Activated CD4-positive, alpha-beta T cell treated with anti-CD3 and anti-CD28 coated beads, Interleukin-2, amount 50 U/mL, for 24 hours (primary cell): ENCODE results near the gene ABCG2.
A peak's percentile ranks its signal among the peaks of the same experiment; 100 is the strongest.

Source experiments
- DNase-seq, 2 donors: peaks; one replicate each; pipeline ENCODE4 v3.0.0-alpha.2; 2020; ENCODE audit warnings: low read depth in 1 of 2, low spot score in 1 of 2

The ABCG2 gene

DNA sequence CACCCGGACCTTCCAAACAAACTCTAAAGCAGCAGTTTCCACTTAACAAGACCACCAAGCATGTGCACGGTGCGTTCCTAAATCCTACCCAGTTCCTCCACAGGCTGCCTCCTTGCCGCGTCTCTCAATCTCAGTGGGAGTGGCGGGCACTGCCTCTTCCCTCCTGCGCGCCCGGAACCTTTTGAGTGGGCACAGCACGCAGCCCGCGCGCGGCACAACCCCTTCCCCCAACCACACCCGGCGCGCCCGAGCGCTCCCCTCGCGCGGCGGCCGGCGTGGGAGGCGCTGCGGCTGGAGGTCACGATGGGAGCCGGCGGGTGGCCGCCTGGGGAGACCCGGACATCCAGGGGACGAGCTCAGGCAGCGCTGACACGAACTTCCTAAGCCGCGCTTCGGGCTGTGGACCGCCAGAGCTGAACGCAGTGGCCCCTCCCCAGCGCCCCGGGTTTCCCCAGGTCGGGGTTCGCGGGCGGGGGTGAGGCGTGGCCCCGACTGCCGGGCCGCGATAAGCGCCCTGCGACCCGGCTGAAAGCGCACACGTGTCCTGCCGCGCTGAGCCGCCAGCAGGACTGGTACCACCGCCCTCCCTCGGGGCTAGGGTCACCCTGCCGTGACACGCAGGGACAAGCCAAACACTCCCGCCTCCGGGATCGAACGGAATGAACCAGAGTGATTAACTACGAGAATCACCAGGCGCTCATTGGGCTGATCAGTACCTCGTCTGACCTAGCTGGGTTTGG lies at the start of gene ABCG2:
Gene ABCG2, minus strand, starts transcription at position 151 of the 740 bp plus-strand sequence. CDS start 18,644 bp downstream, outside the sequence.
- DNase-seq = peak; percentile 8 to 18

DNA sequence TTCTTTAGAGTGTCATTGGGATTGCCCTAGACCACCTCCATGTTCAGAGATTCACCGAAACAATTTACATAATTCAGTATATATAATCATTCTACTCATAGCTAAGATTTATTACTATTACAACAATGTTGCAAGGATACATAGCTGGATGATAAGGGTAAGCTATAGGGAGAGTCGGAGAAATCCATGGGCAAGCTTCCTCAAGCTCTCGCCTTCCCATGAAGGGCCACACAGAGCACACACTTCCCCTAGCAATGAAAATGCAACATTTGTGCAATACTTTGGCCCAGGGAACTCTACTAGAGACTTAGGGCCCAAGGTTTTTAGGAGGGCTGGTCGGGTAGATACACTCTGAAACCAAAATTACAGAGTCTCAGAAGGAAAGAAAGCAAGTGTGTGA lies 49.7 kb upstream of the ABCG2 start:
- DNase-seq = no peak

DNA sequence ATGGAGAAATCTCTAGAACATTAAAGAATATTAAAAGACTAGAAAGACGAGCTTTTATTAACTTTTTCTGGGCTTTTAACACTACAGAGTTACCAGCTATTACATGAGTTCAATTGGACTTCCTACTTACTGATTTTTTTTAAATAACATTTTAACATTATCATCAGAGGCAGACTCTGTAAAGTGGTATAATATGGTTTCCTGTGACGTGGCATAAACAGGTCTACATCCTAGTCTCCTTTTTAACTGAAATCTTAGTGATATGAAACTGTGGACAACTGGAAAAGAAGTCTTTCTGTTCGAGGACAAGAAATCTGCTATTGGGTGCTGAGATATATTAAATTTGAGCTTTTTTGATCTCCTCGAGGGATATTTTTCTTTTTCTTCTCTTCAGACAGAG lies 48.7 kb upstream of the ABCG2 start:
- DNase-seq = no peak

DNA sequence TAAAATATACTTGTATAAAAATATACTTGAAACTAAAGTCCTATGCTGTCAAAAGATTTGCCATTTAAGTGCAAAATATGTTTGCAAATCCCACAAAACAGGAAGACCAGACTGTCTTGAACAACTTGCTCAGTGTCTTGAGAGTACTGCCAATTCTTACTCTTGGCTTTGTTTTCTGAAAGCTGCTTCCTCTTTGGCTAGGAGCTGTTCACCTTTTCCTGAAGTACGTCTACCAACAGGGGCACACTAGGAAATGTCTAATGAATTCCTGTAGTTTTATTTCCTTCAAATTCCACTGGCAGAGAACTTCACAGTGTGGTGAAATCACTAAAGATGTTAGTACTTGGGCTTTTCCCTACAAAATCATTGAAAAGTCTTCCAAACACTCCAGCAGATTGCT lies 46.4 kb upstream of the ABCG2 start:
- no peak for DNase-seq

DNA sequence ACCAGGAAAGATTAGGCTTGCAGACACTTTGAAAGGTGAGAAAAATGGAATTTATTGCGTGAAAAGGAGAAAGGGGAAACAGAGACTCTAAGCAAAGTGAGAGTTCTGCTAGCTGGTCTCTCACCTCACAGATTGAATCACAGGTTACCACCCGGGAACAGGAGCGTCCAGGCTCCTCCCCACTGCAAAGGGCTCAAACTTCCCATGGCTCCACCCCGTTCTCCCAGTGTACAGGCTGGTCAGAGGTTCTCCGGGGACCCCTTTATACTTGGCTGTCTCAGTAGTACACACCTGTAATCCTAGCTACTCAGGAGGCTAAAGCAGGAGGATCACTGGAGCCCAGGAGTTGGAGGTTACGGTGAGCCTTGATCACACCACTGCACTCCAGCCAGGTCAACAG lies 44.0 kb upstream of the ABCG2 start:
- DNase-seq = no peak

DNA sequence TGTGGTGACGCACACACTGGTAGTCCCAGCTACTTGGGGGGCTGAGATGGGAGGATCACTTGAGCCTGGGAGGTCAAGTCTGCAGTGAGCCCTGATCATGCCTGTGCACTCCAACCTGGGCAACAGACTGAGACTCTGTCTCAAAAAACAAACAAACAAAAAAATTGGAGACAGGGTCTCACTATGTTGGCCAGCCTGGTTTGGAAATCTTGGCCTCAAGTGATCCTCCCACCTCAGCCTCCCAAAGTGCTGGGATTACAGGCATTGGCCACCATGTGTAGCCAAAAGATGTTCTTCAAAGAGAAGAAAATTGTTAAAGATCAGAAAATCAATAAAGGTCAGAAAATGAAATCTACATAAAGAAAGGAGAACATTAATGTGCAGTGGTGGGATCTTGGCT lies 41.7 kb upstream of the ABCG2 start:
- DNase-seq = no peak

DNA sequence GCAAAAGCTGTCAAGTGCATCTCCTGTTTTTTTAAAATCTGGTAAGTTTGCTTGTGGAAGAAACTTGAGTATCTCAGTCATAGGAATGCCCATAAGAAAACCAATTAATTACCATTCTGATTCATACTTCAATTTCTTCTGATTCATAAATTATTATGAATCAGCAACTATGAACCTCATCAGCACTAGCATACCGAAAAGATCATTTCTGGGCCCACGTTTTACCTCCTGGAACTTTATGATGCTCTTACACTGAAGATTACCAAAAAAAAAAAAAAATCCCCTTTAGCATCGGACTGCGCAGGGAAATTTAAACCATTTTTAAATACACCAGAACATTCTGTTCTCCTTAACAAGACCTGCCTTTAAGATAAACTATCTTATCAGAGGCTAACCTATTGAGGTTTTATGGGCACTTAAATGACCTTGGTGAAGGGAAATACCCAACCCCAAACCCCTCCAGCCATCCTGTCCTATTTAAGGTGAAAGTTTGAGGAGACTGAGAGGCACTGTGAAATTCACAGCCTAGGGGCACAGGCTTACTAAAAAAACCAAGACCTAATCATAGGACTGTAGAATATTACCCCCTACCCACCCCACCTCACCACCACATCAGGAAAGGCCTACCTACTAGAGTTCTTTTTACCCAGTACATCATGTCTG lies 38.2 kb upstream of the ABCG2 start:
- no peak for DNase-seq

DNA sequence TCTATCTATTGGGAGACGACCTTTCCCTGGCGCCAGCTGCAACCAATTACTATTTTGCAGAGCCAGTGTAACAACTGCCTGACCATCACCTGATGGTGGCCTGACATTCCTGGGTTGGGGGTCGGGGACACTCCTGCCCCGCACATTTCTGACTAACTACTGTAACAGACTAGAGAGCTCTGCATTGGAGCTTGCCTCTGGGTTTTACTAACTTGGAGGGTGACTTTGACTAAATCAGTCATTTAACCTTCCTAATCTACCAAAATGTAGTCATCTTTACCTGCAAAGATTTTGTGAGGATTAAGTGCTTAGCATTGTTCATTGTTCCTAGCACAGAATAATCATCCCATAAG lies 37.5 kb upstream of the ABCG2 start:
- no peak for DNase-seq

DNA sequence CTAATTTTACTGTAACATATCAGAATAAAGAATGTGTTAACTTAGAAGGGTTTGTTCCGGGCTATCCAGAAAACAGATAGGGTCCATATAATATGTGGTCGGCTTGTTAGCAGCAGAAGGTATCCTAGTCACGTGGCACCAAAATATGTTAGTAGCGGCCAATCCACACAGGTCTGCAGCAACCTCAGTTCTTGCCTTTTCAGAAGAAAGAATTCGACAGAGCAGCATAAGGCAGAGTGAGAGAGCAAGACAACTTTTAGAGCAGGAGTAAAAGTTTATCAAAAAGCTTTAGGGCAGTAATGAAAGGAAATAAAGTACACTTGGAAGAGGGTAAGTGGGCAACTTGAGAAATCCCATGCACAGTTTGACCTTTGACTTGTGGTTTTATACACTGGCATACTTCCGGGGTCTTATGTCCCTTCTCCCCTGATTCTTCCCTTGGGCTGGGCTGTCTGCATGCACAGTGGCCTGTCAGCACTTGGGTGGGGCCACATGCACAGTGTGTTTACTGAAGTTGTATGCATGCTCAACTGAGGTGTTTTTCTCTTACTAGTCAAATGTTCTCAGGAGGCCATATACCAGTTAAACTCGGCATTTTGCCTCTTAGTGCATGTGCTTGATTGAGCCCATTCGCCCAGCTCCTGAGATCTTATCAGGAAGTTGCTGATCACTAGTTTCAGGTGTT lies 37.0 kb upstream of the ABCG2 start:
- no peak for DNase-seq

DNA sequence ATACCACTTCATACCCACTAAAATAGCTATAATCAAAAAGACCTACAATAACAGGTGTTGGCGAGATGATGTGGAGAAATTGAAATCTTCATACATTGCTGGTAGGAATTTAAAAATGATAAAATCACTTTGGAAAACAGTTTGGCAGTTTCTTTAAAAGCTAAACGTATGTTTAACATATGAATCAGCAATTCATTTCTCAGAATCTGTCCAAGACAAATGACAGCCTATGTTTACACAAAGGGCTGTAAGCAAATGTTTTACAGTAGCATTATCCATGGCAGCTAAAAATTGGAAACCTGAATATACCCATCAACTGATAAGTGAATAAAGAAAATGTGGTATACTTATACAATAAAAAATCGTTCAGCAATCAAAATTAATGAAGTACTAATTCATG lies 33.0 kb upstream of the ABCG2 start:
- DNase-seq = no peak

DNA sequence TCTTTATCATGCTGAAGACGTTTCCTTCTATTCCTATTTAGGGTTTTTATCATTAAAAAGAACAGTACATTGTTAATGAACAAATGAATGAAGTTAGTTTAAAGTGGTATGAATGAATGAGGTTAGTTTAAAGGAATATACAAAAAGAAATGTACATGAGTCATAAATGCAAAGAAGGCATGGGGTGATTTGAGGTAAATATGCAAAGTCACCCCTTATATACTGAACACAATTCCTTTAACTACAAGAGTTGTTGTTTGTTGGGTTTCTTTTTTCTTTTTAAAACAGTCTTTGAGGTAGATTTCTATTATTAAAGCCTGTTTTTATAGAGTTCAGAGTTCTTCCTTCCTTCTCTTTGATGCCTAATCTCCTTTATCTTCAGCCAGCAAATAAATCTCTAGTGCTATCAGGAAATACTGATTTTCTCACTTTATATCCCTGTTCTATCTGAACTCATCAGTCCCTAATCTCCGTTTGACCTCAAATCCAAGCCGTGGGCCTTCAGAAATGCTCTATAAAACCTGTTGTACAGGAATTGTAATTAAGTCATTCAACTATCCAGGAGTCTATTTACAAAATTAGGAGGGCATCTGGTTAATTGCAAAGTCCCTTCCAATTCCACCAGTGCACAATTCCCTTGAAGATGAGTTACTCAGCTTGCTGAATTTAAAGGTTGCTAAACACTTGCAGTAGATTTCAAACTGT lies 31.6 kb upstream of the ABCG2 start:
- DNase-seq = no peak

DNA sequence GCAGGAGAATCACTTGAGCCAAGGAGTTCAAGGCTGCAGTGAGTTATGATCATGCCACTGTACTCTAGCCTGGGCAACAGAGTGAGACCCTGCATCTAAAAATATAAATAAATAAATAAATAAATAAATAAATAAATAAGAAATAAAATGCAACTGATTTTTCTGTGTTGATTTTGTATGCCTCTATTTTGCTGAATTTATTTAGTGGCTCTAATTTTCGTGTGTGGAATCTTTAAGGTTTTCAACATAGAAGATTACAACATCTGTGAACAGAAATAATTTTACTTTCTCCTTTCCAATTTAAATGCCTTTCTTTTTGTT lies 30.9 kb upstream of the ABCG2 start:
- no peak for DNase-seq

DNA sequence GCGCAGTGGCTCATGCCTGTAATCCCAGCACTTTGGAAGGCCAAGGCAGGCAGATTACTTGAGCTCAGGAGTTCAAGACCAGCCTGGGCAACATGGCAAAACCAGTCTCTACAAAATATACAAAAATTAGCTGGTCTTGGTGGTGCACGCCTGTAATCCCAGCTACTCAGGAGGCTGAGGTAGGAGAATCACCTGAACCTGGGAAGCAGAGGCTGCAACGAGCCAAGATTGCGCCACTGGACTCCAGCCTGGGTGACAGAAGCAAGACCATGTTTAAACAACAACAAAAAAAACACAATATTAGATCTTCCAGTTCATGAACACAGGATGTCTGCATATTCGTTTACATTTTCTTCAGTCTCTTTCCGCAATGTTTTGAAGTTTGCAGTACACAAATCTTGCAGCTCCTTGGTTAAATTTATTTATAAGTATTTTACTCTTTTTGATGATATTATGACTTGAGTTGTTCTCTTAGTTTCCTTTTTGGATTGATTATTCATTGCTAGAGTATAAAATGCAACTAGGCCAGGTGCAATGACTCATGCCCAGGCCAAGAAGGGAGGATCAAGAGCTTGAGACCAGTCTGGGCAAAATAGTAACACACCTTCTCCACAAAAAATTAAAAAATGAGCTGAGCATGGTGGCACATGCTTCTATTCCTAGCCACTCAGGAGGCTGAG lies 30.4 kb upstream of the ABCG2 start:
- no peak for DNase-seq

DNA sequence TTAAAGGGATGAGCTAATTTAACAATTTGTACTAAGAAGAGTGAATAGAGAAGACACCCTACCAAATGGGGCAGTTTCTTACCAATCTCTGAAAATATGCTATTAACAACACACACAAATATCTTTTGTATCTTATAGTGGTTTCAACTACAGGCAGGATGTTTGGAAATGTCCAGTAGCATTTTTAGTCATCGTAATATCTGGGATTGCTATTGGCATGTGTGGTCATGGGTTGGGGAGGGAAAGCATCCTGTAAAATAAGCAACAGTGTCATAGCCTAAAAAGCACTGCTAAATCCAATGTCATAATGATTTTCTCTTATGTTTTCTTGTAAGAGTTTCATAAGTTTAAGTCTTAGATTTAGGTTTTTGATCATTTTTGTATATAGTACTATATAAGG lies 29.3 kb upstream of the ABCG2 start:
- no peak for DNase-seq

DNA sequence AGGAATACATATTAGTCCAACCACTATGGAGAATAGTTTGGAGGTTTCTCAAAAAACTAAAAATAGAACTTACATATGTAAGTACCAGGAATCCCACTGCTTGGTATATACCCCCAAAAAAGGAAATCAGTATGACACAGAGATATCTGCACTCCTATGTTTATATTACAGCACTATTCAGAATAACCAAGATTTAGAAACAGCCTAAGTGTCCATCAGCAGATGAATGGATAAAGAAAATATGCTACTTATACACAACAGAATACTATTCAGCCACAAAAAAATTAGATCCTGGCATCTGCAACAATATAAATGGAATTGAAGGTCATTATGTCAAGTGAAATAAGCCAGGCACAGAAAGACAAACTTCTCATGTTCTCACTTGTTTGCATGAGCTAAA lies 27.5 kb upstream of the ABCG2 start:
- no peak for DNase-seq

DNA sequence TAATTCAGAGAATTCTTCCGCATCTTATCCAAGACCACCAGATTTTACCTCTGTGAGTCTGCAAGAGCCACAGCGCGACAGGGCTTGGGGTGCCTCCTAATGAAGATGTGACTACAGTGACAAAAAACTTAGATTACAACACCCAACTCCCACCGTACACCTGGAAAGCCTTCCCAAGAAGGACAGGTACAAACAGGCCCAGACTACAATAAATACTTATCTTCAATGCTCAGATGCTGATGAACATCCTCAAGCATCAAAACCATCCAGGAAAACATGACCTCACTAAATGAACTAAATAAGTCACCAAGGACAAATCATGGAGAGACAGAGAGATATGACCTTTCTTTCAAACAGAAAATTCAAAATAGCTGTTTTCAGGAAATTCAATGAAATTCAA lies 20.8 kb upstream of the ABCG2 start:
- no peak for DNase-seq

DNA sequence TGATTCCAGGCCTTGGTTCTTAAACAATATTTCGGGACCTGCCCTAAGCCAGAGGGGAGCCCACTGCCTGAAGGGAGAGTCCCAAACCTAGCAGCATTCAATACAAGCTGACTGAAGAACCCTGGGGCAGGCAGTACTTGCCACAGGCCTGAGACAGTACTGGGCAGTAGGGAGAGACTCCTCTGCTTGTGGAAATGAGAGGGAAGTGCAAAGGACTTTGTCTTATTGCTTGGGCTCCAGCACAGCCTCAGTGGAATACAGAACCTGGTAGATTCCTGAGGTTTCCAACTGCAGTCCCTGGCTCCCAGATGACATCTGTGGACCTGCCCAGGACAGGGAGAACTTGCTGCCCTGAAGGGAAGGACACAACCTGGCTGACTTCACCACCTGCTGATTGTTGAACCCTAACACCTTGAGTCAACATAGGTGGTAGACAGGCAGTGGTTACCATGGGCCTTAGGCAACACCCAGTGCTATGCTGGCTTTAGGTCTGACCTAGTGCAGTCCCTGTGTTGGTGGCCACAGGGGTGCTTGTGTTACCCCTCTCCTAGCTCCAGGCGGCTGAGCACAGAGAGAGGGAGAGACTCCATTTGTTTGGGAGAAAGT lies 20.3 kb upstream of the ABCG2 start:
- no peak for DNase-seq

DNA sequence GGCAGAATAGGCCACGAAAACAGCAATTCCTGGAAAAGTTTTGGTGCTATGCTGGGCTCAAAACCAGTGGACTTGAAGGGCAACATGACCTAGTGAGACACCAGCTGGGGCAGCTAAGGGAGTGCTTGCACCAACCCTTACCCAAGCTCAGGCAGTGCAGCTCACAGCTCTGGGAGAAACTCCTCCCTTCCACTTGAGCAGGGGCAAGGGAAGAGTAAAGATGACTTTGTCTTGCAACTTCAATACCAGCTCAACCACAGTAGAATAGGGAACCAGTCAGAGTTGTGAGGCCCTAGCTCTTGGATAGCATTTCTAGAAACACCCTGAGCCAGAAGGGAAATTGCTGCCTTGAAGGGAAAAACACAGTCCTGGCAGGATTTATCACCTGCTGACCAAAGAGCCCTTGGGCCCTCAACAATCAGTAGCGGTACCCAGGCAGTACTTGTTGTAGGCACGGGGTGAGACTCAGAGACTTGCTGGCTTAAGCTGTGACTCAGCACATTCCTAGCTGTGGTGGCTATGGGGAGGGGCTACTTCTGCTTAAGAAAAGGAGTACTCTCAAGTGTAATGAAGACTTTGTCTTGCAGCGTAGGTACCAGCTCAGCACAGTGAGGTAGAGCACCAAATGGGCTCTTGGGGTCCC lies 19.7 kb upstream of the ABCG2 start:
- no peak for DNase-seq

DNA sequence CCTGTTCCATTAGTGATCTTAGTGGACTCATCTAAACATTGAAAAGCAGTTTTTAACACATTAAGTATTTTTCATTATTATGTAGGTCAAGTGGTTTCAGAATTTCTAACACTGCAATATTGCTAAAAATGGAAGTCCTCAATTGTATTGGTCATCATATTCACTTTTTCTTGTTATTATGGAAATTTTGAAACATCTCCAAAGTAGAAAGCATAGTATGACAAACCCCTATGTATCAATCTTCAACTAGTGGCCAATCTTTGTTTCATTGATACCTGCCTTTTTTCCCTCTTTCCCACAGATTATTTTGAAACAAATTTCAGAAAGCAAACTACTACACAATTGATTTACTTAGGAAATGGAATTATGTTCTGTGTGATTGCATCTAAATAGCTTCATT lies 14.5 kb upstream of the ABCG2 start:
- no peak for DNase-seq

DNA sequence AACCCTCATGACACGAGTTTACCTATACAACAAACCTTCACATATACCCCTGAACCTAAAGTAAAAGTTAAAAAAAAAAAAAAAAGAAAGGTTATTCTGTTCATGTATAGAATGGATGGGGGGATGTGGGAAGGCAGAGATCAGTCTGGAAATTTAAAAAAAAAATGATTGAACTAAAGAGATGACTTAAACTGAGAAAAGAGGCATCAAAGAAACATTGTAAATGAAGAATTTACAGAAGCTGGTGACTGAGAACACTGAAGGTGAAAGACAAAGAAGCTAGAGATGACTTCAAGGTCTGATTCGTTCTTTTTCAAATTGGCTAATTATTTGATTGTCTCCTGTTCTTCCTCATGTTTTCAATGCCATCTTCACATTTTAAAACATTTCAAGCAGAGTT lies 12.8 kb upstream of the ABCG2 start:
- DNase-seq = no peak

DNA sequence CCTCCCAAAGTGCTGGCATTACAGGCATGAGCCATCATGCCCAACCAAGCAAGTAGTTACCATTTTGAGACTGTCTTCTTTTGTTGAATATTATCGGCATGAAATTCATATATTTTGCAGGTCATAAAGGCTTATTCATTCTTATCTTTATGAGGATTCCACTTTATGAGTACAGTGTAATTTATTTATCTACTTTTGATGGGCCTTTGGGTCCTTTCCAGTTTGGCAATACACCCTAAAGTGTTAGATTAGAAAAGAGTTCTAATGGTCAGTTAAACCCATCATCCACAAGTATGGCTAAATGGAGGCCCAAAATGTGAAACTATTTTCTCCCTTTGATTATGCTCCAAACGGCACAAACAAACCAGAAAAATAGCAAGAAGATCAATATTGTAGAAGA lies 10.9 kb upstream of the ABCG2 start:
- no peak for DNase-seq
